ENCODE measurements around the gene ABCA5.
"Not testable (repeated sequence)": the region's sequence is repeated elsewhere in the genome, so short reads cannot be mapped to it uniquely, and the experiment has no call there.

Gene ABCA5

DNA sequence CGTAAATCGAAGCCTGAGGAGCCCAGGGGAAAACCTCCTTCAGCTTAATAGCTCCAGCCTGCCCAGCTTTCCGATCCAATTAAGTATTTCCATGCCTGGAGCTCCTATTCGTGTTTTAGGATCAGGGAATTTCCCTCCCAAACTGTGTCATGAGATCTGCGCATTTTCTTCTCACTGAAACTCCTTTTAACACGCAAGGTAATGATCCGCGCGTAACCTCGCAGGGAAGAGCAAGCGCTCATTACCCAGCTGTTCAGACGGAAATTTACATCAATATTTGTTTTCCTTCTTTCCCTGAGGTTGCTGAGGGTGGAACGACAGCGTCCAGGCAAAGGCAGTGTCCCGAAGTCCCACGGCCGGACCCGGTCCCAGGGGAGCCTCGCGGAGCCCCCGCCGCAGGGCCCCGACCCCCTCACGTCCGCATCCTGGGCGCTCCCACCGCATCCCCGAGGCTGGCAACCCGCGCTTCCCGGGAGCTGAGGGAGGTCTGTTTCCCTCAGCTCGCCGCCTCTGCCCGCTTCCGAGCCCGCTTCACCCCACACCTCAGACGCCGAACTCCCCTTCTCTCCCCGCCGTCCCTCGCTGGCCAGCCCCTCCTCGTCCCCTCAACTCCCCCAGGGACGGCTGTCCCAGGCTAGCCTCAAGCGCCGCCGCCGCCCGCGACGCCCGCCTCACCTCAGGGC, 415 bp downstream of the ABCA5 start:
- DNase-seq (ENCODE audit: low read depth in 2 of 3, low spot score in 1 of 3): peak in 1 of 3 donors; percentile 1

DNA sequence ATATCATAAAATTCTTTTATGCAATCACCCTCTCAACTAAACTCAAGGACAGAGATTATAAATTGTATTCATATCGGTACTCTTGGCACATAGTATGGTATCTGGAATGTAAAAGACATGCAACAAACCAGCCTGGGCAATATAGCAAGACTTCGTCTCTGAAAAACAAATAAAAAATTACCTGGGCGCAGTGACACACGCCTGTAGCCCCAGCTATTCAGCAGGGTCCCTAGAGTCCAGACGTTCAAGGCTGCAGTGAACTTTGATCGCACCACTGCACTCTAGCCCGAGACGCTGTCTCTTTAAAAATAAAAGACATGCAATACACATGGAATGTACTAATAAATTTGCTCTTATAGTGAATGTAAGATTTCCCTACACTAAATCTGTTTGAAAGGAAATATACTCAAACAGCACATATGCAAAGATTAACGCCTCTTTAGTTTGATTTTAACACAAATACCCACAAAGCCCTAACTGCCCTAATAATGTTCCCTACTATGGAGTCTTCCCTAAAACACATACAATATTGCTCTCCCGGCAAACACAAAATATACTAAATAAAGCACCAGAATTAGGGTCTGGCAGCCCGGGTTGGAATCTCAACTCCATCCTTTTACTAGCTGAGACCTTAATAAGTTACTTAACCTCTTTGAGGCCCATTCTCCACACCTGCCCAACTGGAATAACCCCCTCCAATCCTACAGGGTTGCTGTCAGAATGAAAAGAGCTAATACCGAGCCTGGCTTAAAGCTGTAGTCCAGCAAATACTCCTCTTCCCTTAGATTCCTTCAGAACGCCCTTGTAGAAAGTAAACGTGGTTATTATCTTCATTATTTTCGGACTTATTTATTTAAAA, 1.2 kb downstream of the ABCA5 start:
- DNase-seq (ENCODE audit: low read depth in 2 of 3, low spot score in 1 of 3): no peak

DNA sequence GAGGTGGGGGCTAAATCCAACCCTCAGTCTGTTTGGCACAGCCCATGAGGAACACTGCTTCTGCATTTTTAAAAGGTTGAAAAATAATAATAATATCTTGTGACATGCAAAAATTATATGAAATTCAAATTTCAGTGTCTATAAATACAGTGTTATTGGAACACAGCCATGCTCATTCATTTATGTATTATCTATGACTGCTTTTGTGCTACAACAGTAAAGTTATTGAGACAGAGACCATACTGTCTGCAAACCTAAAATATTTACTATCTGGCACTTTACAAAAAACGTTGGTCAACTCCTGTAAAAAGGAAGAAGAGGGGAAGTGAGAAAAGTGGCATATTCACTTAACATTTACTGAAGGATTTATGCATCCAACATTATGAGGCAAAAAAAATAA, 3.1 kb downstream of the ABCA5 start:
- DNase-seq (ENCODE audit: low read depth in 2 of 3, low spot score in 1 of 3): no peak

DNA sequence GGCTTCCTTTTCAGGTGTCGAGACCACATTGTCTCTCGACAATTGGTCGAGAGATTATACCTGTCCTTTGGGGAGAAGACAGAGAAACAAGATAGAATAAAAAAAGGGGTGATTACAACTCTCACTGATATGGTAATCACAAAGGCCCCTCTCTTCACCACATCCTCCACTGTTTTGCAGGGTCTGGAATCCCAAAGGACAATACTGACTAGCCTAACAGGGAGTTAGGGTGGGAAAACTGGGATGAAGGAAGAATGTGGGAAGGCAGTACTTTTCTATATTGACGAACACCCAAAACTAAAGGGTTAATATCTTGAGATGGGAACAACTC, 6.1 kb downstream of the ABCA5 start:
- DNase-seq (ENCODE audit: low read depth in 2 of 3, low spot score in 1 of 3): no peak

DNA sequence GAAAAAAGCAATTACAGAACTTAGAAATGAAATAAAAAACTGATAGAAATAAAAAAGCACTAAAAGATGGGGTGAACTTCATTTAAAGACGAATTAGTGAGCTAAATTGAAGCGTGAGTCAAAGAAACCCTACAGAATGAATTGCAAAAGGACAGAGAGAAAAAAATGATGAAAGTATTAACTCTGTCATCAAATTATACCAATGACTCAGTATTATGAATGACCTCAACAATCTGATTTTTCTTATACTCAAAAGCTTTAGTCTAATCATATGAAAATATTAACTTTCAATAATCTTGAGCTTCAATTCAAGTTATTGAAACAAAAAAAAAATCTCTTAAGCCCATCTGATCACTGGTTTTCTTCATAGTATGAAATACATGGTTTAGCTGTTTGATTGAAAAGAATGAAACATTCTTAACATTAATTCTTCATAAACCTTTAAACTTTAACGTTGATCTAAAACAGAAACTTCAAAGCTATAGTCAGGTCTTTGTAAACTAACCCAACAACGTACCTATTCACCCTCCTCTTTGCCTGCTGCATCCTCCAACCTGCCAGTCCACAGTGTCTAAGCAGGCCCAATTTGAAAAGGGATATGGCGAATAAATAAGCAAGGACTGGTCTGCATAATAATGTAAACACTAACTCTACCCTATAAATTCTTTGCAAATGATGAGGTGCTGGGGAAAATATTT, 6.6 kb downstream of the ABCA5 start:
- DNase-seq (ENCODE audit: low read depth in 2 of 3, low spot score in 1 of 3): no peak

DNA sequence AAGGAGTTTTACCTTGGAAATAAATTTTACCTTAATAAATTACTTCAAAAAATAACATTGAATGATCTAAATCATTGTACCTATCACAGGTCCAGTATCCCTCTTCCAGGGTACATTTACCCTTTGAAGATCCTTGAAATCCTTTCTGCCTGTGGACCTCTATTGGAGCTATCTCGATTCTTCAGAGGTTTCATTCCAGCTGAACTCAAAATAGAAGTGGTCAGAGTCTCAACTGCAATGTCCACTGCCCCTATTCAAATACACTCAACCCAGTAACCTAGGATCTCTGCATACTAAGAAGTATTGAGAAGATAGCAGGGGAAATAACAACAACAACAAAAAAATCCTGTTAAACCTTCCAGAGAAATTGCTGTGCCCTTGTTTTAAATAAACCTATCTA, 9.3 kb downstream of the ABCA5 start:
- no peak for DNase-seq (ENCODE audit: low read depth in 2 of 3, low spot score in 1 of 3)

DNA sequence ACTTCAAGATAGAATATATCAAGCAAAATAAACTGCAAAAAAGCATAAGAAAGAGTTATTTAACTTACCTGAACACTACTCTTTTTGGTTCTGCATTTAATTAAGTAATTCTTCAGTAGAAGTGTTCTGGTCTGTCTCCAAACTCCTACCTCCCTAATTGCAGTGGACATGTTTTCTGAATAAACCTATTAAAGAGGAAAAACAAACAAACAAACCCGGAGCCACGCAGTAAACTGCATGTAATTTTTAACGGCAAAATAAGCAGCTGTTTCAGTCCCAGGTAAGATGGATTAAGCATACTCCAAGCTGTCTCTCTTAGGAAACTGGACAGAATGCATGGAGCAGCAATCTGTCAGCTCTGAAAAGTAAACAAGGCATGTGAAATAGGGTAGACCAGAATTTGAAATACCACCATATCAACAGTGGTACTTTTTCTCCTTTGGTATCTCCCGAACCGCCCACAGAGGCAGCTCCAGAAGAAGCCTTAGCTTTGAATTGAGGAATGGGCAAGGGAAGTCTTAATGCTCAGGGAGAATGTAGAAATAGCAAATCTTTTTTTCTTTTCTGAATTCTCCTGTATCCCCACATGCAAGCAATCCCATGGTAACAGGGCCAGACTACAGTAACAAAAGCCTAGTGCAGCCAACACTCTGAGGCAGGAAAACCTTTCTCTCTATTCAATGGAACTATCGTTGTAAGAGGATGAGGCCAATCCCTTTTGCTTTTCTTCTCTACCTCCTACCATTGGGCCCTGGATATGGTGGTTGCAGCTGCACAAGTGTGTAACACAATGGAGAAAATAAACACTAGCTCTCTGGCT, 12.5 kb downstream of the ABCA5 start:
- DNase-seq (ENCODE audit: low read depth in 2 of 3, low spot score in 1 of 3): no peak

DNA sequence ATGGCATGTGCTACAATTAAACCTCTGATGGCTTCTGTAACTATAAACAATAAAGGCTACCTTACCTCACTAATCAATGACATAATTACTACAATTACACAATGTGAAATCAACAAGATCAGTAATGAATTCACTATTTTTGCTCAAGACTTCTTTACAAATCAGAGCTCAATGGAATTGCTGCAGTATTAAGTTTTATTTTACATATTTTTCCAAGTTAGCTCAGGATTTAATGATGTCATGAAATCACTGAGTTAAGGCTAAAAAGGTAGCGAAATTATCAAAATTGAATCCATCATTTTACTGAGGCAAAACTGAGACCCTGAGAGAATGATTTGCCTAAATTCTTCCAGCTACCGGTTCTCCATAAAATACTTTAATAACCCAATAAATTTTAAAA, 21.8 kb downstream of the ABCA5 start:
- DNase-seq (ENCODE audit: low read depth in 2 of 3, low spot score in 1 of 3): no peak

DNA sequence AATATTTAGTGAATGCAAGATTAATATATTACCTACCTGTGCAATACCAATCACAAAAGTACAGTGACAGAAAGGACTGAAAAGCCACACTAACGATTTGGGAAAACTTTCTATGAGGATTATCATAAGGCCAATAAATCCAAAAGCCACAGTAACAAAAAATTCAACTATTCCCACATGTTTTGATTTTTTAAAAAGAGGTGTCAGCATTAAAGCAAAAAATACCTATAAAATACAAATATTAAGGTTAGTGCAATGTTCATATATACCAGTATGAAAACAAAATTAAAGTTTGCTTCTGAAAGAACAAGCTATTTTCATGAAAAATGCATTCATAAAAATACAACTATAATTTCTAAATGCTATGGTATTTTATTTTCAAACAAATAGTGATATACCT, 24.3 kb downstream of the ABCA5 start:
- DNase-seq (ENCODE audit: low read depth in 2 of 3, low spot score in 1 of 3): no peak

DNA sequence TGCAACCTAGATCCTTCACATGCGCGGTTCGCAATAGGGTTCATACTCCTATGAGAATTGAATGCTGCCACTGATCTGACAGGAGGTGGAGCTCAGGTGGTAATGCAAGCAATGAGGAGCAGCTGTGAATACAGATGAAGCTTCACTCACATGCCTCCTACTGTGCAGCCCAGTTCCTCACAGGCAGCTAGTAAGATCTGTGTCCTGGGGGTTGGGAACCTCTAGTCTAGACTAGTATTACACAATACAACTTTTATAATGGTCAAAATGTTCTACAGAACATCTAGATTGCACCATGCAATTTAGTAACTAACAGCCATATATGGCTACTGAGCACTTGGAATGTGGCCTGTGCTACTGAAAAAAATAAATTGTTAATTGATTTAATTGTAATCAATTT, 26.7 kb downstream of the ABCA5 start:
- DNase-seq (ENCODE audit: low read depth in 2 of 3, low spot score in 1 of 3): no peak

DNA sequence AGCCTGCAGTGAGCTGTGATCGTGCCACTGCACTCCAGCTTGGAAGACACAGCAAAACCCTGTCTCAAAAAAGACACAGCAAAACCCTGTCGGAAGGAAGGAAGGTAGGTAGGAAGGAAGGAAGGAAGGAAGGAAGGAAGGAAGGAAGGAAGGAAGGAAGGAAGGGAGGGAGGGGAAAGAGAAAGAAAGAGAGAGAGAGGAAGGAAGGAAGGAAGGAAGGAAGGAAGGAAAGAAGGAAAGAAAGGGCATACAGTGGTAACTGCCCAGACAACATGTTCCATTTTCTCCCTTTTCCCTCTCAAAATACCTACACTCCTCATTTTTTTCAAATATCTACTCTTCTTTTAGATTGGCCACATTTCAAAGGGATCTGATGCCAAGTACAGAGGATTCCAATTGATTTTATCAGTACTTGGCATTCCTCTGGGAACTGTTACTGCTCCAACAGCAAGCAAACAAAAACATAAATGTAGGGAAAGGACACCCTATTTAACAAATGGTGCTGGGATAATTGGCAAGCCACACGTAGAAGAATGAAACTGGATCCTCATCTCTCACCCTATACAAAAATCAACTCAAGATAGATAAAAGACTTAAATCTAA, 28.7 kb downstream of the ABCA5 start:
- not testable (repeated sequence) for DNase-seq (ENCODE audit: low read depth in 2 of 3, low spot score in 1 of 3)

DNA sequence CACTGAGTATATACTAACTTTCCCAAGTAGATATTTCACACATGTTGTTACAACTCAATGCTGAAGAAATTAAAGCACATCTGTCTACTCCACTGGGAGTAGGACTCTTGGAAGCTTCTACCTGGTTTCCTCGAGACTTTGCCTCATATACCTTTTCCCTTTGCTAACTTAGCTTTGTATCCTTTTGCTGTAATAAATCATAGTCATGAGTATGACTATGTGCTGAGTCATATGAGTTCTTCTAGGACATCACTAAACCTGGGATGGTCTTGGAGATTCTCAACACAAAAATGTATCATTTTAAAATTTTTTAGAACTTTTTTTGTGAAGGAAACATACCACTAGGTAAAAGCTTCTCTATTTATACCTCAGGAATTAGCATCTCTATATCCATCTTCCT, 39.8 kb downstream of the ABCA5 start:
- no peak for DNase-seq (ENCODE audit: low read depth in 2 of 3, low spot score in 1 of 3)

DNA sequence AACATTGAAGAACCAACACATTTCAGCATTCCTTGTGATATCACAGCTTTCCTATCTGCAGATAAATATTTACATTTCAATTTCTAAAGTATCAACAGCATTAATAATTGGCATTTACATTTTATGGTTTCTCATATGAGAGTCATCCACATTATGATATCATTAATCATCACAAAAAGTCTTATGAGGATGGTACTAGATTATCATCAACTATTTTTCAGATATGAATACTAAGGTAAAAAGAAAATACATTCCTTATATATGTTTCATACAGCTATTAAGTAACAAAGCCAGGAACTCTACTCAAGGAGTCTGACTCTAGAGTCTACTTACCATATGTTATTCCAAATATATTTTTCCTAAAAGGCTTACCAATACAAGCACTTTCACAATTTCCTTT, 40.7 kb downstream of the ABCA5 start:
- no peak for DNase-seq (ENCODE audit: low read depth in 2 of 3, low spot score in 1 of 3)

DNA sequence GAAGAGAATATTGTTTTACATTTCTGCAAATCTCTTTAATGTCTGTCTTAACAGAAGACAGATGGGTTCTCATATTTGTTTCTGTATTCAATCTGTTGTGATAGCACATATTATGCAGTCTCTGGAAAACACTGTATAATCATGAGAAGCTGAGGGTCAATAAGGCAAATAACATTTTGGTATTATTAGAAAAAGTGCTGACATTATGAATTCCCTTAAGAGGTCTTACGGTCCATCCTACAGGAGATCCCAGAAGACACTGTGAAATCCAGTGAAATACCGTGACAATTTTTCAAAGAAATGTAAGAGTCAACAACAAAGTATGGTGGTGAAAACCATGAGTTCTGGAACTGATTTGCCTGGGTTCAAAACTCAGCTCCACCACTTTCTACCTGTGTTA, 42.3 kb downstream of the ABCA5 start:
- no peak for DNase-seq (ENCODE audit: low read depth in 2 of 3, low spot score in 1 of 3)

DNA sequence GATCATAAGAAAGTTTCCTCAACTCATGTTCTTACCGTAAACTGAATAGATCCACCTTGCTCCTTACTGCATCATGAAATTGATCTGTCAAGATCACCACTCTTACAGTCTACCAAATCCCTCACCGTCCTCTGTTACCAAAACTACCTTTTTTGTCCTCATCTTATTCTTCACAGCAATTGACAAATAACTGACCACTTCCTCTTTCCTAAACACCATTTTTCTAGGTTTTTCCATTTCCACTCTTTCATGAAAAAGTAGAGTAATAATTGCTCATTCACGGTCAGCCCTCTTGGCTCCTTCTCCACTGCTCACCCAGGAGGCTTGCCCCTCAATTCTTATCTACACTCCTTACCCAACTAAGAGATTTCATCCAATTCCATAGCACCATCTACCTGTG, 44.9 kb downstream of the ABCA5 start:
- no peak for DNase-seq (ENCODE audit: low read depth in 2 of 3, low spot score in 1 of 3)

DNA sequence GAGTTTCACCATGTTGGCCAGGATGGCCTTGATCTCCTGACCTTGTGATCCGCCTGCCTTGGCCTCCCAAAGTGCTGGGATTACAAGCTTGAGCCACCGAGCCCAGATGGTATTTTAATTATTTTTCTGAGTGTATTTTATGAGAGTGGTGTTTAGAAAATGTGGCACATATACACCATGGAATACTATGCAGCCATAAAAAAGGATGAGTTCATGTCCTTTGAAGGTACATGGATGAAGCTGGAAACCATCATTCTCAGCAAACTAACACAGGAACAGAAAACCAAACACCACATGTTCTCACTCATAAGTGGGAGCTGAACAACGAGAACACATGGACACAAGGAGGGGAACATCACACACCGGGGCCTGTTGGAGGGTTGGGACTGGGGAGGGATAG, 50.7 kb downstream of the ABCA5 start:
- DNase-seq (ENCODE audit: low read depth in 2 of 3, low spot score in 1 of 3): not testable (repeated sequence)

DNA sequence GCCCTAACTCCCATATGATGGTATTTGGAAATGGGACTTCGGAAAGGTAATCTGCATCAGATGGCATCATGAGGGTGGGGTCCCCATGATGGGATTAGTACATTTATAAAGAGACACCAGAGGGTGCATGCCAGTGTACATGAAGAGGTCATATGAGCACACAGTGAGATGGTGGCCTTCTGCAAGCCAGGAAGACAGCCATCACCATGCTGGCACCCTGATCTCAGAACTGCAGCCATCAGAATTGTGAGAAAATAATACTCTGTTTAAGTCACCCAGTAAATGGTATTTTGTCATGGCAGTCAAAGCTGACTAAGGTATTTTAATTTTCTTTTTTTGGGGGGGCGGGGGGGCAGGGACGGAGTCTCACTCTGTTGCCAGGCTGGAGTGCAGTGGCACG, 51.2 kb downstream of the ABCA5 start:
- DNase-seq (ENCODE audit: low read depth in 2 of 3, low spot score in 1 of 3): no peak

DNA sequence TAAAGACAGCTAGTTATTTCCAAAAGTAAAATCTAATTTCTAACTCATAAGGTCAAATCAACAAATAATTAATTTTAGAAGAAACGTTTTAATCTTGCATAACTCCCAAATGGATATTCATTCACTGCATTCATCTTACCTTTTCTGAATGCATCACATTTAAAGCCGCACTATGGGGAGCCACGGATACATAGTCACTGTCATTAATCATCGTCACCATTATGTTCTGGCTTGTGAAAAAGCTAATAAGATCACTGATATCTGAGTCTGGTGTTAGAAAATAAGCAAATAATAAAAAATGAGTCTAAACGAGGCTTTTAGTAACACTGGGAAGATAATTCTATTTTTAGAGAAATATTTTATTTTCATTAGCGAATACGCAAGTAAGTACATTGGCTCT, 55.9 kb downstream of the ABCA5 start:
- DNase-seq (ENCODE audit: low read depth in 2 of 3, low spot score in 1 of 3): no peak

DNA sequence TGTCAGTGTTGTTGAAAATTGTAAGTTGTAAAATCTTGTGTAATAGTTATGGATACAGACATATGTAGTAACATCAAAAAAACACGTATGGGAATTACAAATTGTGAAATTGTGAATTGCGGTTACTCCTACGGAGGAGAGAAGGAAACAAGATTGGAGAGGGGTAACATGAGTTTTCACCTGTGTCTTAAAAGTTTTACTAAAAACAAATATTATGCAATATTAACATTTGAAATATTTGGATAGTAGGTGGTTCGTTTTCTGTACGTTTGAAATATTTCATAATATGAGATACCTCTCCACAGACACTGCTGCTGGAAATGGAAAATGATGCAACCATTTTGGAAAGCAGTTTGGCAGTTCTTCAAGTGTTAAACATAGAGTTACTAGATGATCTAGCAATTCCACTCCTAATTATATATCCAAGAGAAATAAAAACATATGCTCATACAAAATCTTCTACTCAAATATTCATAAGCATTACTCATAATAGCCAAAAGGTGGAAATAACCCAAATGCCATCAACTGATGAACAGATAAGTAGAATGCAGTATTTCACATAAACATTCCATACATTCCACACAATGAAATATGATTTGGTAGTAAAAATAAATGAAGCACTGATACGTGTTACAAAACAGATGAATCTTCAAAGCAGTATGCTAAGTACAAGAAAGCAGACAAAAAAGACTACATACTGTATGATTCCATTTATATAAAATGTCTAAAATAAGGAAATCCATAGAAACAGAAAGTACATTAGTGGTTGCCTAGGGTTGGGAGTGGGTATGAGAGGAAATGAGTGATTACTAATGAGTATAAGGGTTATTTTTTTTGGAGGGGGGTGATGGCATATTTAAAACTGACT, 57.6 kb downstream of the ABCA5 start:
- DNase-seq (ENCODE audit: low read depth in 2 of 3, low spot score in 1 of 3): no peak

DNA sequence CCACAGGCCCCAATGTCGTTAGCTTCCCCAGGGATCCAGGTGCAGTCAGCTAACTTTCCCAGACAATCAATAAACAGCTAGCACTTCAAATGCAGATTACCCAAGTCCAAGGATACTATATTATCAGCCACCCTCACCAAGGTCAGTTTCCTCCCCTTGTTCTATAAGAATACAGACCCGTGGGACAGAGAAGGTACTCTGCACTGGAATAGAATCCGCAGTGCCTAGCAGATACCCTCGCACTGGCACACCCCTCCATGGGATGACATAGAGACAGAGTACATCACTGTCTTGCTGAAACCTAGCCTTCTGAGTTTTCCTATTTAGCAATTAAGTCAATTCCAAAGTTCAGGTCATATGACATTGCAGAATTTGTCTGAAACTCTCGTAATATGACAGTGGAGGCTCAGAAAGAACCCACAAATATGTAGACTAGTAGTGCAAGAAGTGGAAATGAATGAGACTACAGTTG, 58.4 kb downstream of the ABCA5 start:
- no peak for DNase-seq (ENCODE audit: low read depth in 2 of 3, low spot score in 1 of 3)

Data from stimulated activated CD4-positive, alpha-beta T cell treated with anti-CD3 and anti-CD28 coated beads, Interleukin-12 subunit alpha, Interleukin-12 subunit beta, amount 100 ng/mL, for 48 hours (primary cell).